GM12878 (cell line): ENCODE results near the gene CRB2. TPM values are rescaled to one million over a fixed set of nuclear protein-coding genes. Genes with fewer than 3 reads are reported as not detected.
"Not testable (repeated sequence)": the region's sequence is repeated elsewhere in the genome, so short reads cannot be mapped to it uniquely, and the experiment has no call there.

Experiments used
- ATAC-seq: fragments of 200-7000 bp; cut with Tn5 transposase; 3 replicates; pipeline ENCODE4 v1.9.1; 2020; ENCODE audit warnings: mild to moderate bottlenecking, moderate library complexity
- BruUV-seq: library from RNA; stranded (reverse); fragments of 400-500 nt; replicated peaks from 2 replicates; lab custom pipeline; 2021; lab: Mats Ljungman, UMichigan
- CTCF ChIA-PET: fragments of 300-600 bp; sonication (Branson Sonifier 250); formaldehyde crosslinking; extraction: SDS; loops from one replicate; lab custom pipeline; 2021; ENCODE audit warnings: inconsistent platforms; lab: Yijun Ruan, JAX
- POLR2A ChIA-PET: fragments of 350-600 bp; formaldehyde crosslinking; extraction: SDS; loops from one replicate; lab custom pipeline; 2021; ENCODE audit warnings: inconsistent platforms; lab: Charles Lee
- RAD21 ChIA-PET: fragments of 300-600 bp; sonication (Branson Sonifier 250); formaldehyde crosslinking; loops from one replicate; lab custom pipeline; 2023; ENCODE audit warnings: antibody characterized with exemption; ENCODE audit not compliant: unreplicated experiment; lab: Charles Lee
- SMC1A ChIA-PET: fragments of 300-600 bp; sonication (Branson Sonifier 250); formaldehyde crosslinking; loops from one replicate; lab custom pipeline; 2023; ENCODE audit not compliant: unreplicated experiment, uncharacterized antibody; lab: Charles Lee
- DNase-seq: peaks from one replicate; pipeline ENCODE4 v3.0.0-alpha.2; 2011; ENCODE audit warnings: low read depth, low spot score
- FAIRE-seq: peaks from 3 replicates; lab custom pipeline; 2011; peaks lifted over from hg19 to GRCh38; lab: Jason Lieb, UNC
- H2AFZ ChIP-seq: 2 replicates; pipeline ENCODE4 v1.6.0; 2011; ENCODE audit warnings: low read depth, low read length, control low read depth; ENCODE audit not compliant: control insufficient read depth
- H3K27ac ChIP-seq: 2 replicates; pipeline ENCODE4 v1.5.1; 2011; ENCODE audit warnings: control low read depth; ENCODE audit not compliant: control insufficient read depth, insufficient read depth
- H3K27me3 ChIP-seq, 2 experiments: replicated peaks in 1 of 2; 2 replicates each; pipeline versions ENCODE4 v1.6.0 to v1.6.1; 2011; ENCODE audit warnings: low read length in 1 of 2; ENCODE audit not compliant: control insufficient read depth in 2 of 2, insufficient read depth in 2 of 2
- H3K36me3 ChIP-seq, 2 experiments: 2 replicates each; pipeline ENCODE4 v1.5.1; 2011; ENCODE audit warnings: low read length in 1 of 2; ENCODE audit not compliant: control insufficient read depth in 2 of 2, insufficient read depth in 2 of 2
- H3K4me1 ChIP-seq: 2 replicates; pipeline ENCODE4 v1.6.1; 2011; ENCODE audit warnings: mild to moderate bottlenecking, low read length, moderate library complexity, mixed read lengths; ENCODE audit not compliant: control insufficient read depth, insufficient read depth
- H3K4me2 ChIP-seq: 2 replicates; pipeline ENCODE4 v1.6.0; 2011; ENCODE audit warnings: control low read depth; ENCODE audit not compliant: control insufficient read depth, insufficient read depth
- H3K4me3 ChIP-seq: fragments of 200-600 bp; sonication (generic); 2 replicates; pipeline ENCODE4 v1.5.1; 2016
- H3K79me2 ChIP-seq: 2 replicates; pipeline ENCODE4 v1.6.0; 2011; ENCODE audit warnings: low read length; ENCODE audit not compliant: control insufficient read depth, insufficient read depth
- H3K9ac ChIP-seq: 2 replicates; pipeline ENCODE4 v1.8.0; 2011; ENCODE audit warnings: low read length, control low read depth, mixed read lengths; ENCODE audit not compliant: control insufficient read depth, insufficient read depth
- H3K9me3 ChIP-seq: replicated peaks from 3 replicates; pipeline ENCODE4 v1.5.1; 2011; ENCODE audit warnings: mild to moderate bottlenecking, low read length; ENCODE audit not compliant: control insufficient read depth, insufficient read depth
- H4K20me1 ChIP-seq: 2 replicates; pipeline ENCODE4 v1.6.0; 2011; ENCODE audit not compliant: control insufficient read depth, insufficient read depth
- BHLHE40 ChIP-seq, 2 experiments: fragments of 450-650 bp in 1 of 2; IDR thresholded peaks; 2 replicates each; pipeline ENCODE4 v1.6.1; 2011 to 2017; ENCODE audit warnings: low read depth in 2 of 2, borderline replicate concordance in 1 of 2, improper control_type of control experiment in 1 of 2, low read length in 1 of 2, mild to moderate bottlenecking in 1 of 2
- WGBS: methylation state at CpG from one replicate; pipeline ENCODE4 v1.1.6; 2016; ENCODE audit warnings: low lambda C conversion rate; ENCODE audit not compliant: insufficient replicate concordance, insufficient coverage; ENCODE audit errors: missing lambda C conversion rate; 5-methylcytosine and 5-hydroxymethylcytosine counted together
- in situ Hi-C: fragments of 300-500 bp; cut with MboI; formaldehyde crosslinking; loops from 9 replicates; pipeline ENCODE4 v1.14.3; 2018; ENCODE audit warnings: mixed read lengths
- intact Hi-C: fragments of 100-400 bp; cut with micrococcal nuclease; formaldehyde crosslinking; loops from one replicate; pipeline ENCODE4 v1.14.2; 2022; ENCODE audit not compliant: unreplicated experiment
- polyA plus RNA-seq, 11 experiments: library from polyadenylated mRNA; depleted of rRNA in 4 of 11; unstranded in 6 of 11; stranded (reverse) in 5 of 11; fragments of >200 nt; fragmentation: Nextera tagmentation in 4 of 11; fragmentation: Illumina TruSeq in 1 of 11; extraction: Ambion mirVana in 4 of 11; extraction: Trizol in 1 of 11; gene quantifications; 1 replicate in 1 of 11; 2 replicates in 10 of 11; pipeline versions ENCODE4 v1.2.1 to v1.2.3, GENCODE V29; 2011 to 2016; ENCODE audit warnings: inconsistent platforms in 2 of 11, missing spikeins in 2 of 11, low read depth in 1 of 11
- total RNA-seq, 4 experiments: library from RNA; depleted of rRNA in 3 of 4; stranded (reverse); fragments of >200 nt in 3 of 4; fragmentation: Illumina TruSeq in 1 of 4; extraction: Trizol in 1 of 4; gene quantifications; 2 replicates each; pipeline versions ENCODE4 v1.2.1 to v1.2.3, GENCODE V29; 2013 to 2021
- TF ChIP-seq, protein P1 (sequence below), 3 experiments: IDR thresholded peaks in 2 of 3; conservative IDR thresholded peaks in 1 of 3; 2 replicates each; pipeline ENCODE4 v1.5.1; 2011; ENCODE audit warnings: low read depth in 3 of 3, low read length in 3 of 3, mild to moderate bottlenecking in 3 of 3, control low read depth in 2 of 3, moderate library complexity in 2 of 3, inconsistent platforms in 1 of 3, mixed read lengths in 1 of 3; ENCODE audit not compliant: control insufficient read depth in 2 of 3, insufficient read depth in 1 of 3; ENCODE audit errors: extremely low read depth in 1 of 3

Gene CRB2
- total and polyA plus RNA-seq, 10 of the 15 experiments (the other 5 are each of a cell fraction or from before 2014, with no cell fraction given): 0.01 to 0.80 (median 0.23) TPM; not detected in 3

DNA sequence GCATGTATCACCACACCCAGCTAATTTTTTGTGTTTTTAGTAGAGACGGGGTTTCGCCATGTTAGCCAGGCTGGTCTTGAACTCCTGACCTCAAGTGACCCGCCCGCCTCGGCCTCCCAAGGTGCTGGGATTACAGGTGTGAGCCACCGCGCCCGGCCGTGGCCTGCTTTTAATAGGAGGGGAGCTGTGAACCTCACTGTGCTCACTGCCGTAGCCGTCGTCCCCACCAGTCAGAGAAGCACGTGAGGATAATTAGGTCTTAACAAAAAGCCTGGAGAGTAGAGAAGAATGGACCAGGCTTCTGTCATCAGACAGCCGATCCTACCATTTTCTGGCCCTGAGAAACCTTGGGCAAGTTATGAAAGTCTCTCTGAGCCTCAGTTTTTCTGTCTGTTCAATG is 42.9 kb downstream of the CRB2 start:
- RAD21 ChIA-PET: interaction anchor here (0.9 kb wide), 1 partner anchor 59 kb away, joined by 5 read pairs; no protein-coding TSS in a partner anchor
- H3K9me3 ChIP-seq, DNase-seq, BruUV-seq, H3K9ac ChIP-seq, SMC1A ChIA-PET, intact Hi-C loops, H4K20me1 ChIP-seq, FAIRE-seq, H2AFZ ChIP-seq, H3K36me3 ChIP-seq, H3K79me2 ChIP-seq, H3K27ac ChIP-seq, H3K4me1 ChIP-seq, H3K4me2 ChIP-seq, H3K27me3 ChIP-seq, POLR2A ChIA-PET, ATAC-seq, H3K4me3 ChIP-seq, in situ Hi-C loops: not testable (repeated sequence)
- WGBS: 95% methylated on average over 14 of the region's 14 CpGs
- CTCF ChIA-PET: interaction anchor here (1.5 to 1.8 kb wide), 3 partner anchors 13 to 44 kb away, joined by 3 to 4 read pairs (median 3); no protein-coding TSS in a partner anchor

DNA sequence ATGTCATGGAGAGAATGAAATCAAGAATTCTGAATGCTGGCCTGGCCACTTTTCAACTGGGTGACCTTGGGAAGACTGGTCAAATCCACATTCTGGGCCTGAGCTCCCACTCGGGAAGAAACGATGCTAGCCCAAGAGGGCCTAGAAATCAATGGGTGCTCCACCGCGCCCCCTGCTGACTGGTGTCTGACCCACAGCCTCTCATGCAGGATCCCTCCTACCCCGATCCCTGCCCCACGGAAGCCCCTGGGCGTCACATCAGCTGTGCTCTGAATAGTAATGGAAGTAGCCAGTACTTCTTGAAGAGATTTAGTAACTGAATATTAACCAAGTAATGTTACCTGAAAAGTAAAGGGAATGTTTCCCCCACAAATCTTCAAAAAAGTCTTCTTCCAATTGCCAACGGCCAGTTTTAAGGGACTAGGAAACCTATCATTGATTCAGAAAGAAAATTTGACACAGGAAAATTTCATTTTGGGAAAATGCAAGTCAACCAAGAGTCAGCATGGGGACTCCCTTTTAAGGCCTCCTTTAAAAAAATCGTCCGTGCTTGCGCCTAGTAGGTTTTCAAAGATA is 43.9 kb downstream of the CRB2 start:
- Histone ChIP-seq H3K27me3 (no peaks in the 10 kb centered on the region), H3K4me2 (no peak overlapping the region), H2AFZ (no peak overlapping the region), H3K9ac (no peak overlapping the region), H3K36me3 (peaks cover 0 to 6% of the 10 kb centered on the region in 2 experiments; a peak in 2 of 4 replicates), H3K4me3 (no peak overlapping the region), H3K9me3 (no peaks in the 10 kb centered on the region), H3K27ac (no peak overlapping the region), H3K79me2 (no peaks in the 10 kb centered on the region), H4K20me1 (peaks cover 2% of the 10 kb centered on the region; the same call in 1 of the 2 replicates), H3K4me1 (no peaks in the 10 kb centered on the region)
- ChIA-PET SMC1A (interaction anchor here (0.6 to 1.4 kb wide), 3 partner anchors 40 to 641 kb away, joined by 3 read pairs; no protein-coding TSS in a partner anchor), CTCF (interaction anchor here (0.6 to 1.8 kb wide), 5 partner anchors 27 to 1119 kb away, joined by 3 to 4 read pairs (median 3); no protein-coding TSS in a partner anchor), RAD21 (no interaction called here), POLR2A (no interaction called here)
- intact Hi-C loops (loop anchor here (10.0 kb wide), 1 partner anchor 565 kb away; no protein-coding TSS in a partner anchor), in situ Hi-C loops (no loop called here)
- no peak for FAIRE-seq
- DNase-seq: no peak
- no peak for TF ChIP-seq BHLHE40 (IDR thresholded peaks at IDR 0.05; ENCODE audit: borderline replicate concordance in 1 of 2, low read depth in 2 of 2, low read length in 1 of 2)
- TF ChIP-seq, protein P1, sequence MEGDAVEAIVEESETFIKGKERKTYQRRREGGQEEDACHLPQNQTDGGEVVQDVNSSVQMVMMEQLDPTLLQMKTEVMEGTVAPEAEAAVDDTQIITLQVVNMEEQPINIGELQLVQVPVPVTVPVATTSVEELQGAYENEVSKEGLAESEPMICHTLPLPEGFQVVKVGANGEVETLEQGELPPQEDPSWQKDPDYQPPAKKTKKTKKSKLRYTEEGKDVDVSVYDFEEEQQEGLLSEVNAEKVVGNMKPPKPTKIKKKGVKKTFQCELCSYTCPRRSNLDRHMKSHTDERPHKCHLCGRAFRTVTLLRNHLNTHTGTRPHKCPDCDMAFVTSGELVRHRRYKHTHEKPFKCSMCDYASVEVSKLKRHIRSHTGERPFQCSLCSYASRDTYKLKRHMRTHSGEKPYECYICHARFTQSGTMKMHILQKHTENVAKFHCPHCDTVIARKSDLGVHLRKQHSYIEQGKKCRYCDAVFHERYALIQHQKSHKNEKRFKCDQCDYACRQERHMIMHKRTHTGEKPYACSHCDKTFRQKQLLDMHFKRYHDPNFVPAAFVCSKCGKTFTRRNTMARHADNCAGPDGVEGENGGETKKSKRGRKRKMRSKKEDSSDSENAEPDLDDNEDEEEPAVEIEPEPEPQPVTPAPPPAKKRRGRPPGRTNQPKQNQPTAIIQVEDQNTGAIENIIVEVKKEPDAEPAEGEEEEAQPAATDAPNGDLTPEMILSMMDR (IDR thresholded peaks at IDR 0.05 in 2 of 3, conservative IDR thresholded peaks at IDR 0.05 in 1 of 3; ENCODE audit: control insufficient read depth in 2 of 3, extremely low read depth in 1 of 3, insufficient read depth in 1 of 3, low read depth in 3 of 3, low read length in 3 of 3): peak; percentile 29 to 49 (median 45); a peak in 5 of 6 replicates
- no TSS peak for BruUV-seq
- peak; percentile 62 for ATAC-seq
- 81% methylated on average over 11 of the region's 11 CpGs for WGBS
